ENCODE measurements around the gene SOX8.
"Not testable (repeated sequence)": the region's sequence is repeated elsewhere in the genome, so short reads cannot be mapped to it uniquely, and the experiment has no call there.

The SOX8 gene

DNA sequence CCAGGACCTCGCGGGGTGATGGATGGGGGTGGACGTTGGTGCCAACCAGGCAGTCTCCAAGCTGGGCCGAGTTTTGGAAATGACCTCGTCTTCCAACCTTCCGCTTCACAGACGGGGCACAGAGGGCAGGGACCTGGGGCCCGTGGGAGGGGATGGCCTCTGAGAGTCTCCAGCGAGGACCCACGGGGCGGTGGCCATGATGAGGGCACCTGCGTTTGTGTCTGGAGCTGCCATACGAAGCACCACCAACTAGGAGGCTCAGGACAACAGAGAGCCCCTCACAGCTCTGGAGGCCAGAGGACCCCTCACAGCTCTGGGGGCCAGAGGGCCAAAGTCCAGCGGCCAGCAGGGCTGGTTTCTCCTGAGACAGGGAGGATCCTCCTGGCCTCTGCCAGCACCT lies 26.5 kb downstream of the SOX8 start:
- no peak for DNase-seq (ENCODE audit: low read depth)

DNA sequence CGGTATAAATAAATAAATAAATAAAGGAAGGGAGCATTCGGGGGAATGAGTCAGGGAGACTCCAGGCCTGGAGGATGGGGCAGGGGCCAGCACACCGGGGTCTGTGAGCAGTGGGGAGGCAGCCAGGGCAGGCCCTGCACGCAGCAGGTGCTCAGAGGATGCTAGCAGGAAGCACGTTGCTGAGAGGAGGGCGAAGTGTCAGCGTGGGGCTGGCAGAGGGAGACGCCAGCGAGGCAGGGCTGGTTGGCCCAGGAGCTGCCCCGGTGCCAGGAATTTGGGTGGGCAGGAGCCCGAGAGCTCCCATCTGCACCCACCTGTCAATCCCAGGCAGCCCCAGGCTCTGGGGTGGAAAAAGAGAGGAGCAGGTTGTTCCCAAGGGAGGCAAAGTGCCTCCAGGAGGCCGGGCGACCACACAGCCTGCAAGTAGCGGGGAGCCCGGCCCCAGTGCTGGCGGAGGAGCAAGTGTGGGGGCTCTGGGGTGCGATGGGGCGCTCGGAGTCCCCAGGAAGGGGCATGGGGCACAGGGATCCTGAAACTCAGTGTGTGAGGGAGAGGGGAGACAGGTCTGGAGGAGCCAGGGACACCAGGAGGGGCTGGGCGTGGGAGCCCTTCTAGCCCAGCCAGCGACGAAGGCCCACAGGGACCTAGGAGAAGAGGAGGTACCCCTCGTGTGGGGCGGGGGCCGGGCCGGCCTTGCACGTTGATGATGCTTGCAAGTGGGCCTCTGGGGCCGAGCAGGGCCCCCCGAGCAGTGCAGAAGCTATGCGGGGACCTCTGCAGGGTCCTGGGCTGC lies 28.0 kb downstream of the SOX8 start:
- DNase-seq (ENCODE audit: low read depth): no peak

DNA sequence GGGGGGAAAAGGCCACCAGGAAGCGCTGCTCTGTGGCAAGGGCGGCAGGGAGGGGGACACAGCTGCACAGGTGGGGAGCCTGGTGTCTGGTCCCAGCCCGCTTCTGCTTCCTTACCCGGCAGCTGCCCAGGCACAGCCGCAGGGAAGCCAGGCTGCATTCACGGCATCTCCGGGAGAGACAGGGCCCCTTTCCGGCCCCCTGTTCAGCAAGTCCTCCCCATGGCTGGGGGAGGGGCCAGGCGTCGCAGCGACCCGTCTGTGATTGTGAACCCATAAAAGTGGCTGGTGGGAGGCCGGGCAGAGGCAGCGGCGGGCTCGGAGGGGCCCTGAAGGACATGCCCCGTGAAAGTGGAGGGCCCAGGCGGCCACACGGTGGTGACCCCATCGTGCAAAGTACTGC lies 28.7 kb downstream of the SOX8 start:
- no peak for DNase-seq (ENCODE audit: low read depth)

DNA sequence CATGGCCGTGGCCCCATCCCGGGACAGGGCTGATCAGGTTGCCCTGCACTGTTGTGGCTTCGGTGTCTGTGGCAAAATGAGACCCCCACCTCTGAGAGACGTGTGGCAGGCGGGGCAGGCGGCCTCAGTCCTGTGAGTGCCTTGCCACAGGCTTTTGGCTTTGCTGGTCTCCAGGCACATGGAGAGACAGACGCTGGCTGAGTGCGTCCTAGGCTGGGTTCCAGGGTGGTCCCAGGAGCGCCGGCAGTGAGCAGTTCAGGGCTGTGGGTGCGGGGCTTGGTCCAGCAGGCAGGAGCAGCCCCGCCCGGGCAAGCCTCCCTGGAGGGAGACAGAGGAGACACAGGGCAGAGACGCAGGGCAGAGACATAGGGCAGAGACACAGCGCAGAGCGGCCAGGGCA lies 29.2 kb downstream of the SOX8 start:
- no peak for DNase-seq (ENCODE audit: low read depth)

DNA sequence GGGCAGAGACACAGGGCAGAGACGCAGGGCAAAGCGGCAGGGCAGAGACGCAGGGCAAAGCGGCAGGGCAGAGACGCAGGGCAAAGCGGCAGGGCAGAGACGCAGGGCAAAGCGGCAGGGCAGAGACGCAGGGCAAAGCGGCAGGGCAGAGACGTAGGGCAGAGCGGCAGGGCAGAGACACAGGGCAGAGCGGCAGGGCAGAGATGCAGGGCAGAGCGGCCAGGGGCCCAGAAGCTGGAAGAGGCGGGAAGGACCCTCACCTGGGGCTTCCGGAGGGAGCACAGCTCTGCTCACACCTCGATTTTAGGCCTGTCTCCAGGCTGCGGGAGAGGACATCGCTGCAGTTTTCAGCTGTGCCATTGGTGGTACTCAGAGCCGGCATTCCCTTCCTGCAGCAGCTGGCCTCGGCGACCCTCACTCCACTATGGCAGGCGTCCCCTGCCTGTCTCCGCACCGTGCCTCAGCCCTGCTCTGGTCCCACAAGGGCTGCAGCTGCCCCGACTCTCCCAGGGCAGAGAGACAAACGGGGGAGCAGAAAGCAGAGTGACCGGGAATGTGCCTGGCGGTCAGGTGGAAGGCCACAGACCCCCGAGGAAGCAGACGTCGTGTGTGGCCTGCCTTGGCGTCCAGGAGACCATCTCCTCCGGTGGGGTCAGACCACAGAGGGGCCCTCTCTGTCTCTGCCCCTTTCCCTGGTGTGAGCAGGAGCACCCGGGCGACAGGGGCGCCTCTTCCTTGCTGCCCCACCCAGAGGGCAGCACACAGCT lies 29.9 kb downstream of the SOX8 start:
- DNase-seq (ENCODE audit: low read depth): no peak

DNA sequence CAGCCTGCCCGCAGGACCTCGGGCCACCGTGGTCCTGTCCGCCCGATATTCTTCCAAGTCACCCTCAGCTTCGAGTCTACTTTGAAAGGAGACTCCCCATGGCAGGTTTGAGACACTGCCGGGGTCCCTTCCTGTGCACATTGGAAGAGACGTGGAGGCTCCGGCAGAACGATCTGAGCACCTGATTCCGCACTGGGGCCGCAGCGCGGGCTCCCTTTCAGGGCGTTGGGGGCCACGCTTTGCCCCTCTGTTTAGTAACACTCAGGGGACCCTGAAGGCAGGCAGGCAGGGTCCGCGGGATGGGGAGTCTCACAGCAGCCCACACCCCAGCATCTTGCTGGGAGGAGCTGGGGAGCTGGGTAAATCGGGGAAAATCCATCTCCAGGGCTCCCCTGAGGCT lies 30.6 kb downstream of the SOX8 start:
- DNase-seq (ENCODE audit: low read depth): no peak

DNA sequence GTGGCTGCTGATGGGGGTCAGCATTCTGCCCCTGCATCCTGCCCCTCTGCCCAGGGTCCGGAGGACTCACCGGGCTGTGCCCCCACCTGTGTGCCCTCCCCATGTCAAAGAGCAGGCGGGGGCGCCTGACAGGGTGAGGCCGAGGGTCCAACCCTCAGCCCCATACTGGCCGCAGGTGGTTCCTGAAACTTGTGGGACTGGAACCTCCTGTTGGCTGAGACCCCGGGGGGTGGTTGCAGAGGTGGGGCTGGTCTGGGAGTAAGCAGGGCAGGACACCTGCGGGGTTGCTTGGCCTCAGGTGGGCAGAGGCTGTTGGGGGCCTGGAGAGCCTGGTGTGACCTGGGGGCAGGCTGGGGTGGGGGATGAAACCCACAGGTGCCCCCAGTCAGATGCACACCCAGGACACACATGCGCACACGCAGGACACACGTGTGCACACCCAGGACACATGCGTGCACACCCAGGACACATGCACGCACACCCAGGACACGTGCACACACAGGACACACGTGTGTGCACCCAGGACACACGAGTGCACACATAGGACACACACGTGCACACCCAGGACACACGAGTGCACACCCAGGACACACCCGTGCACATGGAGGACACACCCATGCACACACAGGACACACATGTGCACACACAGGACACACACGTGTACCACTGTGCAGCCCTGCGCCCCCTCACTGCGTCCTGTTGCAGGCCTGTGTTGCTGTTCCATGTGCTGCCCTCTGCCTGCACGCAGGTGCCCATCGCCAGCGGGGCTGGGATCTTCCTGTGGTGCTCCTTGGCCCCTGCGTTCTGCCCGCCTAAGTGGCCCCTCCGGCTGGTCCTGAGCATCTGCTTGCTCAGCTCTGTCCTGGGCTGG lies 31.4 kb downstream of the SOX8 start:
- DNase-seq (ENCODE audit: low read depth): no peak

DNA sequence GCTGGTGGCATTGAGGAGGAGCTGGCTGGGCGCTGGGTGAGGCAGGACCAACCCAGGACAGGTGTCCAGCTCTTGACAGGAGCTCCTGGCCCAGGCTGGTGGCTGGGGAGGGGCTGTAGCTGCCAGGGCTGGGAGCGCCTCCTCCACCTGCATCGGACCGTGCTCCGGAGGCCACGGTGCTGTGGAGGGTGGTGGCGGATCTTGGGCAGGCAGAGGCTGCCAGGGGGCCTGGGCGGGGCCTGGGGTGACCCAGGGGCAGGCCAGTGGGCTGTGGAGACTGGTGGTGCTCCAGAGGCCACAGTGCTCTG lies 32.0 kb downstream of the SOX8 start:
- DNase-seq (ENCODE audit: low read depth): no peak

DNA sequence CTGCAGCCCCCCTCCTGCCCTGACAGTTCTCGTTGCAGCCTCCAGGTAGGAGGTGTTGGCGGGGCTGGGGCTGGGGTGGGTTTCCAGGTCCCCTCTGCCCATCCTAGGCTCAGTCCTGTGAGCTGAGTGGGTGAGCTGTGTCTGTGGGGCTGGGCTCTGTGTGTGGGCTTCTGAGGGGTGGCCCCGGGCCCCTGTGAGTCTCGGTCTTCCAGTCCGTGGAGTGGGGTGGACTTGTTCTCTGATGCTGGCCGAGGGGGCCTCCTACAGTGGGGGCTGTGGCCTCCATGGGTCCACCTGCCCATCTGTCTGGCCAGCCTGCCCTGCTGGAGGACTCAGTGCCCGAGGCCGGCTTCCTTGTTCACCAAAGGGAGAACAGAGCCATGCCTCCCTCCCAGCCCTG lies 32.7 kb downstream of the SOX8 start:
- DNase-seq (ENCODE audit: low read depth): no peak

DNA sequence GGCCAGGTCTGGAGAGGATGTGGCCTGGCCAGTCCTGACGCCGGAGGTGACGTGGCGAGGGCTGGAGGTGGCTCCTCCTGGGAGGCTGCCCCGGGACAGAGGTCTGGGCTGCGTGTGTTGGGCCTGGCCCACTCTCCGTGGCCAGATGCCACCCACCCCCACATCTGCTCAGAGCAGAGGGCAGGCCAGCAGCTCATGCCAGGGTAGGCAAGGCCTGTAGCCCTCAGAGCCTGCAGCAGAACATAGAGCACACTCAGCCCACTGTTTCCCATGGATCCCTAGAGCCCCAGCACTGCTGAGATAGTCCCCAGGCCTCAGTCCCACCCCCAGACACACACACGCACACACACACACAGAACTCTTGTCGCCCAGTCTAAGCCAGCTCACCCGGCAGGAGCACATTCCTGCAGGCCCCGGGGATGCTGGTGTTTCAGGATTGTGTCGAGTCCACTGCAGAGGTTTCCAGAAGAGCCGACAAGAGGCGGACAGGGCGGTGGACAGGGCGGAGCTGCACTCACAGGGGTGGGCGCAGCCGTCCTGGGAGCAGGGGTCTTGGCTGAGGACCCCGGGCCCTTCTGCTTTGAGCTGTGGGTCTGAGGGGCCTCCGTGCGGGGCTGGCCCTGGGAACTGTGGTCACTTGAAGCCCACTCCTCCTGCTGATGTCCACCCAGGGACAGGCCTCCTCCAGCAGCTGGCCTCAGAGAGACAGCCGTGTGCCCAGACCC lies 33.4 kb downstream of the SOX8 start:
- no peak for DNase-seq (ENCODE audit: low read depth)

DNA sequence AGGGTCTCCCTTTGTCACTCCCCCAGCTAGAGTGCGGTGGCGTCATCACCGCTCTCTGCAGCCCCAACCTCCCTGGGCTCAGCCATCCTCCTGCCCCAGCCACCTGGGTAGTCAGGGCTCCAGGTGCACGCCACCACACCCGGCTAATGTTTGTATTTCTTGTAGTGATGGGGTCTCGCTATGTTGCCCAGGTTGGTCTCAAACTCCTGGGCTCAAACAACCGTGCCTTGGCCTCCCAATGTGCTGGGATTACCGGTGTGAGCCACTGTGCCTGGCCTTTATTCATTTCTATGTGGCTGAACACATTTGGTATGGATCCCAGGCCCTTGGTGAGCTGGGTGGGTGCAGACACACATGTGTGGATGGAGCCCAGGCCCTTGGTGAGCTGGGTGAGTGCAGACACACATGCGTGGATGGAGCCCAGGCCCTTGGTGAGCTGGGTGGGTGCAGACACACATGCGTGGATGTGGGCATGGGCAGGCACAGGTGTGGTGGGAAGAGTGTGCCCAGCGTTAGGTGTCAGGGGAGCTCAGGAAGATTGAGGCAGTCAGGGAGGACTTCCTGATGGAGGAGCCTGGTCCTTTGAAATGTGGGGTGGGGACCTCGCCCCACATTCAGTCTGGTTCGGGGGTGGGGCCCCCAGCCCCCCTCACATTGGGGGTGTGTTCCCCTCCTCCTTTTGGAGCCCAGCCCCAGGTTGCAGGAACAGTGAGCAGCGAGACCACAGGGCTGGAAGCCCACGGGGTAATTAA lies 37.1 kb downstream of the SOX8 start:
- no peak for DNase-seq (ENCODE audit: low read depth)

DNA sequence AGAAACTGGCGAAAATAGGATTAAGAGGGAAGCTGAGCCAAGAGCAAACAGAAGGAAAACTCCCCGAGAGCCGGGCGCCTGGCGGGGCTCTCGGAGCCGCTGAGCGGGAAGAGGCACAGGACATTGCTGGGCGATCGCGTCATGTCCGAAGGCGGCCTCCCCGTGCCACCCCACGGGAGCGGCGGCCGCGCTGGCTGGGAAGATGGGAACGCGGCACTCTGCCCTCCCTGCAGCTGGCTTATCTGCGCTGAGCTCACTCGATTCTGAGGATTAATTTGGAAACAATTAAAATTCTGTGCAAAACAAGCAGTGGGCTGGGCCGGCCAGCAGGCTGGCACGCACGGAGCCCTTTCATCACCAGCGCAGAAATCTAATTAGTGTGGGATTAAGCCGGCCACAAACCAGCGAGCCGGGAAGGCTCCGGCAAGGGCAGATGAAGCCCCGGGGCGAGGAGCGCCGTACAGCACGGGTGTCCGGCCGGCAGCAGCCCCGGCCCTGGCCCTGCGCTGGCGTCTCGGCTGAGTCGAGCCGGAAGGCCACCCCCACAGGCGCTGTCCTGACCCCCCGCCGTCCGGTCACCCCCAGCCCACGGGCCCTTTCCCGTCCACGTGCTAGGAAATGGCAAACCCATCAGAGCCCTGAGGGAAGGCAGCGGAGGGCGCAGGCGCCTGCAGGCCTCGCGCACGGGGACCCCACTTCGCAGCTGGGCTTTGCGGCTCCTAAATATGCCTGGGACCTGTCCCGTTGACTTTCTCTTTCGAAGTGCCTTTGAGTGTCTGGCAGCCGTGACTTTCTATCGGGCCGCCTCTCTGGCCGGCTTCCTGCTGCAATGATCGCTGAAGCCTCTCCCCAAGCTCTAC lies 37.9 kb downstream of the SOX8 start:
- no peak for DNase-seq (ENCODE audit: low read depth)

DNA sequence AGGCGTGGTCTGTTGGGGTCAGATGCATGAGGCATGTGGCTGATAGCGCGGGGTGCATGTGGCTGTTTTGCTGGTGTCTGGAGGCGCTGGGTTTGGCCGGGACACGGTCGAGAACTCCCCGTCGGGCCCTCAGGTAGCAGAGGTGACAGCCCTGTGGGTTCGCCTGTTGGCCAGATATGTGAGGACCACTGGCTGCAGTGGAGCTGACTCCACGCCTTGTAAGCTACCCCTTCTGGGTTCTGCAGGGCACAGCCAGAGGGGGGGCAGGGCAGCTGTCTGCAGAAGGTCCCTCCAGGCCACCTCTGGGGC lies 38.5 kb downstream of the SOX8 start:
- DNase-seq (ENCODE audit: low read depth): no peak

DNA sequence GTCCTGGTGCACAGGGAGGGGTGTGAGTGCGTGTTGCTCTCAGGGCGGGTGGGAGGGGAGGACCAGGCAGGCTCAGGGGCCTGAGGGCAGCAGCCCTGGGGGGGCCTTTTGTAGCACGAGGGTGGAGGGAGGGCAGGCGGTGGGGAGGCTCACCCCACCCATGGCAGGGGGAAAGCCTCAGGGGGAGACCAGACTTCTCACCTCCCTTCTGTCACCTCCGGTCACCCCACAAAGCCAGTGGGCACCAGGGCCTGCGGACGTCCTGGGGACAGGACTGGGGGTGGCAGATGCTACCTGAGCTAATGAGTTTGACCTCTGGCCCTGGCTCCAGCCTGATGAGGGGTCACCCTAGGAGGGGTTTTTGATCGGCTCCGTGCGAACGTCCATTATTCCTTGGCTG lies 39.0 kb downstream of the SOX8 start:
- DNase-seq (ENCODE audit: low read depth): no peak

DNA sequence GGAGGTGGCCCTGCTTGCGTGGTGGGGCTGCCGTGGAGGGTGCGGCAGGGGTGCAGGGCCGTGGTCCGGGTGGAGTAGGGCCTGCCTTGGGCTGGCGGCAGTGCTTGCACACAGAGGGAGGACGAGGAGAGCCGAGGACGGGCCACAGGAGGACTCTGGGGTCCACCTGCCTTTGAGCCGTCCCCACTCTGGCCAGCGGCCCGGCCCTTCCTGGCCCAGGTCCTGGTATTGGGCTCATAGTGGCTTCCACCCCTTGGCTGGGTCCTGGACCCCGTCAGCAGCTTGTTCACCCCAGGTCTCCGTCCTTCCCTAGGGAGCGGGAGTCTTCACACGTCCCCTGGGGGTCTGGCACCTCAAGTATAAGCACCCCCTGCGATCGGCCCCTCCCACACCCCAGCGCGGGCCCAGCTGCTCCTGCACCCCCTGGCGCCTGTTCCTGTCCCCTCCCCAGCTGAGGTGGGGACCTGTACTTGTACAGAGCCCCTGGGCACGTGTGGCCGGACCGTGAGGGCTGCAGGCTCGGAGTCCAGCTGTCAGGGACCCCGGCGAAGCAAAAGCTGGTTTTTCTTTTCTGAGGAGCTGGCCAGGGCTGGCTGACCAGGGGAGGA lies 40.1 kb downstream of the SOX8 start:
- no peak for DNase-seq (ENCODE audit: low read depth)

DNA sequence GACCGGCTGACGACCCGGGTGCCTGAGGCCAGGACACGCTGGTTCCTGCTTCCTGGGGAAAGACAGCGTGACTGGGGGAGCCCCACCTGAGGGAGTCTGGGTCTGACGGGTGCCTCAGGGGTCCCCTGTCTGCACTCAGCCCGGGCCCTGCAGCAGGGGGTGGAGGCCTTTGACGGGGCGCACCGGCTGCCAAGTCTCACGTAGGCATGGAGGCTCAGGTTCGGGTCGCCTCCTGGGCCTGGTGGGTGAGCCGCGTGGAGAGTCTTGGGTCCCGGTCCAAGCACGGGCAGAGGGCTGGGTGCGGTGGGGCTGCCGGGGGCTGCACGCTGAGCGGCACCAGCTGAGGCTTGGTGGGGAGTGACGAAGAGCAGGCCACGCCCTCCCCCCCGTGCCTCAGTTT lies 40.9 kb downstream of the SOX8 start:
- DNase-seq (ENCODE audit: low read depth): no peak

DNA sequence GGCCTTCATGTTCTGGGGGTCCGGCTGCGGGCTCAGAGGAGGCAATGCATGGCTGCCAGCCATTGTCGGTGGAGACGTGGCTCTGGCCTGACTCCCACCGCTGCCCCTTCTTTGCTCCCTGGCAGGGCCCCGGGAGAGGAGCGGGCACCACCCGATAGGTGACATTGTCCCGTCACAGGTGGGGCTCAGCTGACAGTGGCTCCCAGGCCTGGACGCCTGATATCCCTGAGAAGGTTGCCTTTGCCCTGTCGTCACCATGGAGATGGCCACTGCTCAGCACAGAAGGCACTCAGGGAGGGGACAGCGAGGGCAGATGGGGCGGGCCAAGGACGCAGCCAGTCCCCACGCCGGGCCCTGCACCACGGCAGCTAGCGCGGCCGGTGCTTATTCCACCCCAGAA lies 42.6 kb downstream of the SOX8 start:
- DNase-seq (ENCODE audit: low read depth): no peak

DNA sequence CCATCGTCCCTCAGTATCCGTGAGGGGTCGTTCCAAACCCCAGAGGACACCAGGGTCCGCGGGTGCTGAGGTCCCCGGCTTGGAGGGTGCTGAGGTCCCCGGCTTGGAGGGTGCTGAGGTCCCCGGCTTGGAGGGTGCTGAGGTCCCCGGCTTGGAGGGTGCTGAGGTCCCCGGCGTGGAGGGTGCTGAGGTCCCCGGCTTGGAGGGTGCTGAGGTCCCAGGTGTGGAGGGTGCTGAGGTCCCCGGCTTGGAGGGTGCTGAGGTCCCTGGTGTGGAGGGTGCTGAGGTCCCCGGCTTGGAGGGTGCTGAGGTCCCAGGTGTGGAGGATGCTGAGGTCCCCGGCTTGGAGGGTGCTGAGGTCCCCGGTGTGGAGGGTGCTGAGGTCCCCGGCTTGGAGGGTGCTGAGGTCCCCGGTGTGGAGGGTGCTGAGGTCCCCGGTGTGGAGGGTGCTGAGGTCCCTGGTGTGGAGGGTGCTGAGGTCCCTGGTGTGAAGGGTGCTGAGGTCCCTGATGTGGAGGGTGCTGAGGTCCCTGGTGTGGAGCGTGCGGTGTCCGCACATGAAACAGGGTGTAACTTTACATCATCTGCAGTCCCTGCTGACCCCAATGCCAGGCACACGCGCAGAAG lies 43.7 kb downstream of the SOX8 start:
- not testable (repeated sequence) for DNase-seq (ENCODE audit: low read depth)

DNA sequence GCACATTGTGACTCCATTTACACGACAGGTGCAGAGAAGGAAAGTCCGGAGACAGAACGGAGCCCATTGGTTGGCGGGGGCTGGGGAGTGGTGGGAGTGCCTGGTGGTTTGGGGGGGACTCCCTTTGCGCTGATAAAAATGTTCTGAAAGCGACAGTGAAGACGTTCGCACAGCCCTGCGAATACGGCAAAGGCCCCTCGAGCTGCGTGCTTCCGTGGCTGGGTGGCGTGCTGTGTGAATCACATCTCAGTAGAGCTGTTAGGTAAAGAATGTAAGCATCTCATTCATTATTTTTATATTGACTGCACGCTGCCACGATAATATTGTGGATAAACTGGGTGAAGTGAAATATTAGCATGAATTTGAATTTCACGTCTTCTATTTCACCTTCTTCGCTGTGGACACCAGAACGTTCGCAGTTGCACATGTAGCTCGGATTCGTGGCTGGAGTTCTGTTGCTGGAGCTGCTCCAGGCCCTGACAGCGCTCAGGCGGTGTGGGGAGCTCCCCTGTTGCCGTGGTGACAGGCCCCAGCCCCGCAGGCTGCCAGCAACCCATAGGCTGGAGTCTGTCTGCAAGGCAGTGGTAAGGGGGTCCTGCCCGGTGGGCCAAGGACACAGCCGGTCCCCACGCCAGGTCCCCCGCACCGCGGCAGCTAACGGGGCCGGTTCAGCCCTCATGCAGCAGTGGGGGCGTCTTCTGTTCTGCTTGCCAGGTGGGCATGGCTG lies 44.6 kb downstream of the SOX8 start:
- no peak for DNase-seq (ENCODE audit: low read depth)
